H9 (cell line): ENCODE measurements around the gene DAB2IP. TPM values are rescaled to one million over a fixed set of nuclear protein-coding genes. Genes with fewer than 3 reads are reported as not detected.

Source experiments
- DNase-seq: peaks from one replicate; pipeline ENCODE4 v3.0.0-alpha.2; 2017
- H2AFZ ChIP-seq: one replicate; pipeline ENCODE4 v1.6.1; 2013; ENCODE audit warnings: mild to moderate bottlenecking, low read length, control low read depth, moderate library complexity
- H2AK5ac ChIP-seq: 2 replicates; pipeline ENCODE4 v1.6.1; 2013; ENCODE audit warnings: low read length, control low read depth, mixed read lengths; ENCODE audit not compliant: insufficient read length
- H2BK120ac ChIP-seq: one replicate; pipeline ENCODE4 v1.6.1; 2013; ENCODE audit warnings: low read depth, mild to moderate bottlenecking, low read length, control low read depth, inconsistent platforms; ENCODE audit not compliant: poor library complexity, severe bottlenecking
- H2BK12ac ChIP-seq: 2 replicates; pipeline ENCODE4 v1.6.1; 2013; ENCODE audit warnings: low read length, control low read depth, mixed read lengths, low read depth; ENCODE audit not compliant: insufficient read length
- H2BK15ac ChIP-seq: 2 replicates; pipeline ENCODE4 v1.6.1; 2013; ENCODE audit warnings: low read depth, low read length, control low read depth
- H2BK20ac ChIP-seq: one replicate; pipeline ENCODE4 v1.6.1; 2013; ENCODE audit warnings: low read depth, mild to moderate bottlenecking, low read length, control low read depth, inconsistent platforms; ENCODE audit not compliant: poor library complexity, severe bottlenecking
- H2BK5ac ChIP-seq: 2 replicates; pipeline ENCODE4 v1.6.1; 2013; ENCODE audit warnings: low read length, control low read depth, mixed read lengths; ENCODE audit not compliant: insufficient read length
- H3K14ac ChIP-seq: 2 replicates; pipeline ENCODE4 v1.6.1; 2013; ENCODE audit warnings: low read length, control low read depth; ENCODE audit not compliant: insufficient read depth
- H3K18ac ChIP-seq: 2 replicates; pipeline ENCODE4 v1.6.1; 2013; ENCODE audit warnings: low read depth, mild to moderate bottlenecking, mixed read lengths, low read length, control low read depth; ENCODE audit not compliant: insufficient read length
- H3K23ac ChIP-seq: 2 replicates; pipeline ENCODE4 v1.6.1; 2013; ENCODE audit warnings: low read length, control low read depth, mixed read lengths, low read depth; ENCODE audit not compliant: insufficient read length
- H3K23me2 ChIP-seq: 2 replicates; pipeline ENCODE4 v1.6.1; 2013; ENCODE audit warnings: low read depth, mild to moderate bottlenecking, mixed read lengths, low read length, control low read depth; ENCODE audit not compliant: insufficient read length, poor library complexity, severe bottlenecking
- H3K27ac ChIP-seq: 2 replicates; pipeline ENCODE4 v1.5.1; 2013; ENCODE audit warnings: low read length, control low read depth, mixed read lengths, low read depth; ENCODE audit not compliant: insufficient read length
- H3K27me3 ChIP-seq: 2 replicates; pipeline ENCODE4 v1.6.1; 2013; ENCODE audit warnings: low read length, control low read depth, inconsistent platforms; ENCODE audit not compliant: insufficient read depth
- H3K4ac ChIP-seq: 2 replicates; pipeline ENCODE4 v1.6.1; 2013; ENCODE audit warnings: low read depth, mild to moderate bottlenecking, control low read depth, inconsistent platforms, low read length, moderate library complexity
- H3K4me1 ChIP-seq: 2 replicates; pipeline ENCODE4 v1.6.1; 2013; ENCODE audit warnings: low read length, control low read depth, inconsistent platforms; ENCODE audit not compliant: insufficient read depth
- H3K4me2 ChIP-seq: 2 replicates; pipeline ENCODE4 v1.6.1; 2013; ENCODE audit warnings: low read length, control low read depth, mixed read lengths; ENCODE audit not compliant: insufficient read length, insufficient read depth
- H3K56ac ChIP-seq: 2 replicates; pipeline ENCODE4 v1.6.1; 2013; ENCODE audit warnings: low read depth, mild to moderate bottlenecking, mixed read lengths, low read length, control low read depth; ENCODE audit not compliant: insufficient read length
- H3K79me1 ChIP-seq: 2 replicates; pipeline ENCODE4 v1.6.1; 2013; ENCODE audit warnings: low read depth, mild to moderate bottlenecking, moderate library complexity, low read length, control low read depth, inconsistent platforms; ENCODE audit not compliant: insufficient read depth, poor library complexity, severe bottlenecking
- H3K79me2 ChIP-seq: 2 replicates; pipeline ENCODE4 v1.6.1; 2013; ENCODE audit warnings: low read length, control low read depth, inconsistent platforms; ENCODE audit not compliant: insufficient read depth
- H3K9ac ChIP-seq: 2 replicates; pipeline ENCODE4 v1.6.1; 2013; ENCODE audit warnings: low read length, control low read depth, mixed read lengths; ENCODE audit not compliant: insufficient read length; ENCODE audit errors: extremely low read depth
- H3K9me3 ChIP-seq: one replicate; pipeline ENCODE4 v1.6.1; 2013; ENCODE audit warnings: low read depth, low read length, inconsistent platforms; ENCODE audit not compliant: control insufficient read depth
- H3T11ph ChIP-seq: one replicate; pipeline ENCODE4 v1.6.1; 2013; ENCODE audit warnings: mild to moderate bottlenecking, low read length, control low read depth, inconsistent platforms
- H4K20me1 ChIP-seq: one replicate; pipeline ENCODE4 v1.6.1; 2013; ENCODE audit not compliant: control insufficient read depth, insufficient read length, insufficient read depth
- H4K5ac ChIP-seq: 2 replicates; pipeline ENCODE4 v1.6.1; 2013; ENCODE audit warnings: low read depth, mild to moderate bottlenecking, mixed read lengths, low read length, control low read depth; ENCODE audit not compliant: insufficient read length
- H4K8ac ChIP-seq: replicated peaks from 2 replicates; pipeline ENCODE4 v1.6.1; 2013; ENCODE audit warnings: low read length, control low read depth, mixed read lengths, low read depth; ENCODE audit not compliant: insufficient read length
- H4K91ac ChIP-seq: 2 replicates; pipeline ENCODE4 v1.6.1; 2013; ENCODE audit warnings: low read depth, mild to moderate bottlenecking, moderate library complexity, mixed read lengths, low read length, control low read depth; ENCODE audit not compliant: insufficient read length
- H3K27ac Mint-ChIP-seq, 3 experiments: 2 replicates in 2 of 3; 3 replicates in 1 of 3; pipeline ENCODE4 v1.8.0; 2020 to 2021; ENCODE audit warnings: mixed read lengths in 3 of 3, mild to moderate bottlenecking in 1 of 3, moderate library complexity in 1 of 3
- H3K27me3 Mint-ChIP-seq: 2 replicates; pipeline ENCODE4 v1.8.0; 2021; ENCODE audit warnings: low read depth, mild to moderate bottlenecking, moderate library complexity, mixed read lengths
- H3K36me3 Mint-ChIP-seq, 3 experiments: 2 replicates in 2 of 3; 3 replicates in 1 of 3; pipeline ENCODE4 v1.8.0; 2020 to 2021; ENCODE audit warnings: low read depth in 3 of 3, mixed read lengths in 3 of 3; ENCODE audit not compliant: insufficient read depth in 1 of 3
- H3K4me1 Mint-ChIP-seq, 2 experiments: 2 replicates each; pipeline ENCODE4 v1.8.0; 2020; ENCODE audit warnings: mixed read lengths in 2 of 2
- H3K4me3 Mint-ChIP-seq, 2 experiments: 2 replicates in 1 of 2; 3 replicates in 1 of 2; pipeline ENCODE4 v1.8.0; 2020 to 2021; ENCODE audit warnings: mild to moderate bottlenecking in 2 of 2, mixed read lengths in 2 of 2, moderate library complexity in 1 of 2
- H3K9me3 Mint-ChIP-seq, 2 experiments: 2 replicates in 1 of 2; 3 replicates in 1 of 2; pipeline ENCODE4 v1.8.0; 2020; ENCODE audit warnings: mild to moderate bottlenecking in 2 of 2, mixed read lengths in 2 of 2, moderate library complexity in 1 of 2
- WGBS: extraction: QIAGEN DNeasy Blood & Tissue Kit; methylation state at CpG from one replicate; pipeline ENCODE4 v1.1.7; 2013; ENCODE audit warnings: missing lambda C conversion rate, low lambda C conversion rate, mixed read lengths; ENCODE audit not compliant: insufficient read length; ENCODE audit errors: extremely low coverage; 5-methylcytosine and 5-hydroxymethylcytosine counted together
- total RNA-seq: library from RNA; stranded (reverse); gene quantifications from 2 replicates; pipeline ENCODE4 v1.2.1, GENCODE V29; 2021
- TF ChIP-seq, protein P1 (sequence below): fragments of 200-600 bp; sonication (generic); conservative IDR thresholded peaks from 3 replicates; pipeline ENCODE4 v1.8.0; 2021; ENCODE audit warnings: antibody characterized with exemption, mild to moderate bottlenecking

The DAB2IP gene
- total RNA-seq, 1 experiment from 2014 or later: 22.6 TPM

DNA sequence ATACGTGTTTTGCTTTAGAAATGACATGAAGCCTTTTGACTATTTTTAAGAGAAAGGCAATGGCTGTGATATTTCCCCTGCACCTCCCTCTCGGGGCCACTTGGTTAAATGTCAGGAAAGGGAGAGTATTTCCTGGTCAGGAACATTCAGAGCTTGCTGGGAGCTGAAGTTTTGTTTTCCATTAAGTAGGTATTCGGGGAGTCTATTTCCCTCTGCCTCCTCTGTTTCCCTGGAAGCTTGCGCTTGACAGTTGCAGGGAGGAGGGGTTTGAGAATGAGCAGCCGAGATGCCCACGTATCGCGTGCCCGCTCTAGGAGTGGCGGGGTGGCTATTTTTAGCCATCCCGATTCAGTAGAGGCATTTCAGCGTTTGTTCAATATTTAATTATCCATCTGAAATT, 6.7 kb downstream of the DAB2IP start:
- Histone ChIP-seq H2BK120ac (no peak overlapping the region), H3T11ph (no peak overlapping the region), H2BK5ac (no peak overlapping the region), H3K4me1 (no peaks in the 10 kb centered on the region), H3K27ac (no peak overlapping the region), H4K91ac (no peak overlapping the region), H3K14ac (no peak overlapping the region), H4K8ac (no peak overlapping the region), H3K18ac (no peak overlapping the region), H3K79me2 (peaks cover 3% of the 10 kb centered on the region; the same call in 1 of the 2 replicates), H4K5ac (no peak overlapping the region), H3K9ac (no peak overlapping the region), H2BK12ac (no peak overlapping the region), H2BK20ac (no peak overlapping the region), H3K56ac (no peak overlapping the region), H3K23me2 (no peaks in the 10 kb centered on the region), H3K4me2 (no peak overlapping the region), H3K9me3 (no peaks in the 10 kb centered on the region), H4K20me1 (peaks cover 4% of the 10 kb centered on the region), H3K4ac (no peak overlapping the region), H2AFZ (no peak overlapping the region), H2BK15ac (no peak overlapping the region), H3K79me1 (no peaks in the 10 kb centered on the region), H2AK5ac (no peak overlapping the region), H3K23ac (no peak overlapping the region), H3K27me3 (no peaks in the 10 kb centered on the region)
- no peak for DNase-seq
- peaks cover 0 to 3% (median 2%) of the 10 kb centered on the region in 3 experiments; a peak in 2 of 7 replicates for H3K36me3 Mint-ChIP-seq
- H3K27ac Mint-ChIP-seq: no peak overlapping the region
- no peaks in the 10 kb centered on the region for H3K9me3 Mint-ChIP-seq
- no CpG with 5 or more reads among the region's 12 CpGs for WGBS
- H3K4me1 Mint-ChIP-seq: peaks cover 27 to 34% of the 10 kb centered on the region in 2 experiments
- peaks cover 13% of the 10 kb centered on the region for H3K27me3 Mint-ChIP-seq
- H3K4me3 Mint-ChIP-seq: no peak overlapping the region
- TF ChIP-seq, protein P1, sequence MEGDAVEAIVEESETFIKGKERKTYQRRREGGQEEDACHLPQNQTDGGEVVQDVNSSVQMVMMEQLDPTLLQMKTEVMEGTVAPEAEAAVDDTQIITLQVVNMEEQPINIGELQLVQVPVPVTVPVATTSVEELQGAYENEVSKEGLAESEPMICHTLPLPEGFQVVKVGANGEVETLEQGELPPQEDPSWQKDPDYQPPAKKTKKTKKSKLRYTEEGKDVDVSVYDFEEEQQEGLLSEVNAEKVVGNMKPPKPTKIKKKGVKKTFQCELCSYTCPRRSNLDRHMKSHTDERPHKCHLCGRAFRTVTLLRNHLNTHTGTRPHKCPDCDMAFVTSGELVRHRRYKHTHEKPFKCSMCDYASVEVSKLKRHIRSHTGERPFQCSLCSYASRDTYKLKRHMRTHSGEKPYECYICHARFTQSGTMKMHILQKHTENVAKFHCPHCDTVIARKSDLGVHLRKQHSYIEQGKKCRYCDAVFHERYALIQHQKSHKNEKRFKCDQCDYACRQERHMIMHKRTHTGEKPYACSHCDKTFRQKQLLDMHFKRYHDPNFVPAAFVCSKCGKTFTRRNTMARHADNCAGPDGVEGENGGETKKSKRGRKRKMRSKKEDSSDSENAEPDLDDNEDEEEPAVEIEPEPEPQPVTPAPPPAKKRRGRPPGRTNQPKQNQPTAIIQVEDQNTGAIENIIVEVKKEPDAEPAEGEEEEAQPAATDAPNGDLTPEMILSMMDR: no peak
